GM18909 (cell line): Measurements from ENCODE around the gene PLCB4.

ENCODE experiments used
- ATAC-seq: cut with Tn5 transposase; IDR thresholded peaks from one replicate; pipeline ENCODE4 v1.9.1; 2021; ENCODE audit warnings: mild to moderate bottlenecking; ENCODE audit not compliant: unreplicated experiment, poor library complexity

The PLCB4 gene

DNA sequence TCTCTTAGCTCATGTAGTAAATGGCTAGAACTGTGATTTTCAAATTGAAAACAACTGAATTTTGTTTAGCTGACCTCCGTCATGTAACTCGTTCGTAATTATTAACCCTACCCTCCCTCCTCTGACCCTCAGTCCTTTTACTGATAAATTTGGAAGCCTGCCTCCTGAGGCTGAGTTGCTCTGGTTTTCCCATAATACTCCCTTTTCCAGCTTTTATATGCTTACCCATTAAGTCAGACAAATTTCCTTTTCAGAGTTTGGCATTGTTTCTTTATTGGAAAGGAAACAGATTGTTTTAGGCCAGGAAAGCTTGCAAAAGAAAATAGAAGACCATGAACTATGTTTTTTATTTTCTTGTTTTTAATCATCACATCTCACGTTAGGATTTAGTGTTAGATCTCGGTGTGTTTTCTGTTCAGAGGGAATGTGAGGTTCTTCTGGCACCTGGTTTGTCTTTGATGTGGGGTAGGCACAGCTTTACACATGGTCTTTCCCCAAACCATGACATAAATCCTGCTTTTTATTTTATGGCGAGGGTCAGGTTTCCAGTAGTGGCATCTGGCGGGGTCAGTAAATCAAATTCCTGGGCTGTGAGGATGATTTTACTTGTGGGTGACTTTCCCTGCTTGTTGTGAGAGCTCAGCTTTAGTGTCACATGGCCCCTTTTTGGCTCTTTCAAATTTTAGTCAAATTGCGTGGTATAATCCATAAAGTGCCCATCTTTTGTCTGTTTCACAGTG is 24.5 kb downstream of the PLCB4 start:
- no peak for ATAC-seq

DNA sequence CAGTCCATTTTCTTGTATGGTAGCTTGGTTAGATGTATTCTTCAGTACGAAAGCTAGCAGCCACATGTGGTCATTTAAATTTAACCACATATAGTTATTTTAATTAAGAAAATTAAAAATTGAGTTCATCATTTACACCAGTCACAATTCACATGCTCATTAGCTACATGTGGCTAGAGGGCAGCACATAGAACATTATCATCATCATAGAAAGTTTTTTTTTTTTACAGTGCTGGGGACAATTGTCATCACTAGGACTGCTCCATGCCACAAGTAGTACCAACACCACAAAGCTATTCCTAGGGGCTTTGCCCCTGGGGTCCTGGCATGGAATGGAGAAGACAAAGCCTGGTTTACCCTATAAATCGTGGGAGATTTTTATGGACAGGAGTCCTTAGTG is 30.5 kb downstream of the PLCB4 start:
- ATAC-seq: no peak

DNA sequence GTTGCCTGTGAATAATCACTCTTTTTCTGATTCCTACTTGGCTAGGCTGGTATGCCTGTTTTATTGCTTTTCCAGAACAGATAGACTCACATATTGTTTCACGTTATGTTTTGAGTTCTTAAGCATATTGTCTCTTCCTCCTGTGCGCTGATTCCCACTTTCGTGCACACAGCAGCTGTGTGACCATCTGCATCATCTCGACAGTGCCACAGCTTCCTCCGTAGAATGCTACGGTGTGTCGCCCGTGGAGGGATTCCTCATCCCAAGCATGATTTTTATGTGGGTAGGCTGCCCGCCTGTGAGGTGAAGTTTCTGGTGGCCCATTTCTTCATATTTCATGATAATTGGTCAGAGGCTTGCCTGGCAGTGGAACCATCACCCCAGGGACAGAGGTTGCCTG is 31.8 kb downstream of the PLCB4 start:
- no peak for ATAC-seq

DNA sequence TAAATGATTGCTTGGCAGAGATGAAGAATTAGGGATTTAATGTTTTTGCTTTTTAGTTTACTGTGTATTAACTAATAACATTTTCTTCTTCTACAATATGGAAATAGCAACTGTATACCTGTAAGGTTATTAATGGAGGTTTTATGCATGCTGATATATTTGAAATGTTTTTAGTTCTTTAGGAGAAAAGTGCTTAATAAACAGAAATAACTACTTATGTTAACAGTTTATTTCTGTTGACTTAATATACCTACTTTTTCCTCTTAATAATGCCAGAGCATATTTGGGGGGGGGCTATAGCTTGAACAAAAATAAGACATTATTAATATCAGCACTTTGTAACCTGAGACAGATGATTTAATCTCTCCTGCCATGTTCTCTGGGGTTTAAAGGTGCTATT is 33.6 kb downstream of the PLCB4 start:
- no peak for ATAC-seq

DNA sequence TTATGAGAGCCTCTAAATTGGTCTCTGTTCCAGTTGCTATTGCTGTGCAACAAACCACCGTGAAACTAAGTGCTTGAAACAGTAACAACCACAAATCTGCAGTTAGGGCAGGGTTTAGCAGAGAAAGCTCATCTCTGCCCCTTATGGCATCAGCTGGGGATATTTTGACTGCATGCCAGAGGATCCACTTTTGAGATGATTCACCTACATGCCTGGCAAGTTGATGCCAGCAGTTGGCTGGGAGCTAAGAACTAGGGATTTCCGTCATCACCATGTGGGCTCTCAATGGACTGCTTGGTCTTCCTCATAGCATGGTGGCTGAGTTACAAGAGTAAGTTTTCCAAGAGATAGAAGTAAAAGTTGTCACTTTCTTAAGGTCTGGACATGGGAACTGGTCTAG is 35.1 kb downstream of the PLCB4 start:
- no peak for ATAC-seq

DNA sequence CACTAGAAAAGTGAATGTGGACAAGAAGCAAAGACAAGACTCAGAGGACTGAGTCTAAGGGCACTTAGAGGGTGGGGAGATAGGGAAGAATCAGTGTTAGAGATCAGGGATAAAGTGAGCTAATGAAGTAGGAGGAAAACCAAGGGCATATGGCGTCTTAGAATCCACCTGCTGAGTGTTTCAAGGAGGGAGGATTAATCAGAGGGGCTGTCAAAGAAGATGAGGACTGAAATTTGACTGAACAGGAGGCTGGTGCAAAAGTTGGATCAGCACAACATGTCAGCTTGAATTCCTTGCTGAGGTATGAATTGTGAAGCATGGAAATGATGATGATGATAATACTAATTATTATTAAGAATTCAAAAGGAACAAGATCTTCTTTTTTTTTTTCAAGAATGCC is 39.4 kb downstream of the PLCB4 start:
- ATAC-seq: no peak

DNA sequence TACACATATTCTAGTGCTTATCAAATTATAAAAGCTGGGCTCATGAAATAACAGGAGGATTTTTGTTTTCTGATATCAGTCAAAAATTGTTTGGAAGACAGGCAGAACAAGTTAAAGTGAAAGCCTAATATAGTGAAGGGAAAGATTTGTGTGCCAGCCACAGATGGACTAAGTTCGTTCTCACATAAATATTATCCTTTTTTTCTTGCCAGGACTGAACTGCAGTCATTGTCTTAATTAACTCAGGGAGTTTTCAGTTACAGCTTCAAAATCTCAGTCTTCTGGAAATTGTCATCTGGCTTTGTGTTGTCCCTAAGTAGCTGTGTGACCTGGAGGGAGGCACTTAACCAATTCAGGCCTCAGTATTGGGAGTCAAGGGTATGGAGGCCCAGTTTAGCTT is 40.7 kb downstream of the PLCB4 start:
- ATAC-seq: no peak

DNA sequence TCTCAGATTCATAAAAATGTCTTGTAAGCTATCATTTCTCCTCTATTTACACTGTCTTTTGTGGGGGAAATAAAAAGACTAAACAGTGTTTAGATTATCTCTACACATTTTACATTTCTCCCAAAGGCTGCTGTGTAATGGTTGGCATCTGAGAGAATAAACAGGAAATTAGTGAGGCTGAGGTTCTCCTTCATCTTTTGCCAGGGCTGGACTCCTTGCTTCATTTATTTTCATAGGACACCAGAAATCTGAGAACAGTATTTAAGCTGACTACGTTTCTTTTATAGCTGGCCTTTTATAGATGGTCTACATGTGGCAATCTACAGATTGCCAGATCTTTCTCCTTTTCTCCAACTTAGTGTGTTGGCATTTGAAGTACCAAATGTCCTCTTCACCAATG is 41.5 kb downstream of the PLCB4 start:
- no peak for ATAC-seq

DNA sequence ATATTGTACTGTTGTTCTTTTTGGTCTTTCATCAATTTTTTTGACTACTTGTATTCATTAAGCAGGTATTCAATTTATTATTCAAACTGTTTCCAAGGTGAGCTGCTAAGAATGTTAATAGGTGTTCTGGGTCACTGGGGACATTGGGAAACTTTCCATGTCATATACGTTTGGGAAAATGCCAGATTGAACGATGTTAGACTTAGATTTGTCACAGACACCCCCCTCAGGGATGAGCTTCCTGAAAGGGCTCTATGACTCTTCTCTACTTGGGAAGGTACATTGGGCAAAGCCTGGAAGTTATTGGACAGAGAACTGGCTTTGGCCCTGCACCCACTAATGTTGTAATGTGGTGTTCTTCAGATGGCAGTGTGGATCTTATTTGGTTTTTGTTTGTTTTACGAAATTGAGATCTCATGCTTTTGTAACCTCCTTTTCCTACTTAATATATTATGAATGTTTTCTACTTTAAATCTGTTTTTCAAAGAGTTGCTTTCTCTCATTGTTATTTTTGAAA is 42.1 kb downstream of the PLCB4 start:
- ATAC-seq: no peak

DNA sequence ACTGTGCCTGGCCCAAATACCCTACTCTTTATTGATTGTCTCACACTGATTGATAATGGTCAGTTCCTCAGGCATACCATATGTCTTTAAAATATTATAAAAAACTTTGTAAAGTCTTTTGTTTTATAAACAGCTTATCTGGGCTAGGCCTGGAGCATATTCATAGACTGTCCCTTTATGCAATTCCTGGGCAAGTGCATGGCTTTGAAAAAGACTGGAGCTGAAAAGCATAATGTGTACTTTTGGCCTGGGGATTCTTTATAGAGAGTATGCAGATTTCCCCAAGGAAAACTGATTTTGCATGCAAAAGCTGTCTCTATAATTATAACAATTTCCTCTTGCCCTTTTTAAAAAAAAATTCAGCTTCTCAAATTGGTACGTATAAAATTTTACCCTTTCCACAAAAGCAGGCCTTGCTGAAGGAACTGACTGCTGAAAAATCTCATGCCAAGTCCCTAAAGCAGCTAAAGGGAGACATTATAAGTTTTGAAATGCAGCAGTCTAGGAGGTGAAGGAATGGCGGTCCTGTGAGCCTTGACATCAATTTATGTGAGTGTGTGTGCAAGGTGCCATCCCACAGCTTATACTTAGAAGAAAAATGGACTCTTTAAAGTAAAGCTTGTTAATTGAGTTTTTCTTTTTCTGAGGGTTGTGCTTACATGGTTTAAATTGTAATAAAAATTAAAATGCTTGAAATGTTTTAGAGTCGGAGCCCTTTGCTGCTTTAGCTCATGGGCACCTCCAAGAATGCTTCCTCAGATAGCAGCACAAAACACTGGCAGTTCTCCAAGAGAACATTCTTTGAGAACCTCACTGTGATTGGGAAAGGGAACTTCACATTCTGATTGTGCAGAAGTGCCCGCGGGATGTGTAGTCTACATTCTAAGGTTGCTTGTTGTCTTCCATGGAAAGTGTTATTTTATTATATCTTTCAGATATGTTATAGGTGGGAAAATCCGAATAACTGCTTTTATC is 43.9 kb downstream of the PLCB4 start:
- no peak for ATAC-seq

DNA sequence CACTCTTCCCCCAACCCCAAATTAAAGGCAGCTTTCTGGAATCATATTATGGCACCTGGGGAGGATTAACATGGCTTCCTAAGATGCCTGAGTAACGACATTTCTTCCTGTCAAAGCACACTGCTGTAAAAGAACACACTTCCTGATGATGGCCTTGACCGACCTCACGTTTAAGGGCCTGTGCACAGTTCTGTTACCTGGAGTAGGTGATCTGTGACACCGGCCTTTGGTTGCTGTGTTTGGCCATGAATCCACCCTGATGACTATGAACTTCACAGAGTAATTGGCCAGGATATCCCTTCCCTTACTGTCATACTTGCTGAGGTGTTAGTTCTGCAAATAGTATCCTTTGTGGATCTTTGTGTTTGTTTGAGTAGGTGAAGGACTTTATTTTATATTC is 45.8 kb downstream of the PLCB4 start:
- no peak for ATAC-seq

DNA sequence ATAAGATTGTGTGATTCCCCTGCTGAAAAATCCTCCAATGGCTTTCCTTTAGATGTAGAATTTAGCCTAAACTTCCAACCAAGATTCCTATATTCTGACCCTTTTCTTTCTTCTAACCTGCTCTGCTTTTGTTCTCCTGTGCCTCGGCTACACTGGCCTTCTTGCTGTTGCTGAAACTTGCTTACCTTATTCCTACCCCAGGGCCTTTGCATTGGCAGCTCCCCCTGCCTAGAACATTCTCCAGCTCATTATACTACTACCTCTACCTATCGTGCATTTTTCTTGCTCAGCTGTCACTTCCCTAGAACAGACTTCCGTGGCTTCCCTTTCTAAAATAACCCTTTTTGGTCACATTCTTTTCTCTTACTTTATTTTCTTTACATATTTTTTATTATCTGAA is 48.7 kb downstream of the PLCB4 start:
- ATAC-seq: no peak

DNA sequence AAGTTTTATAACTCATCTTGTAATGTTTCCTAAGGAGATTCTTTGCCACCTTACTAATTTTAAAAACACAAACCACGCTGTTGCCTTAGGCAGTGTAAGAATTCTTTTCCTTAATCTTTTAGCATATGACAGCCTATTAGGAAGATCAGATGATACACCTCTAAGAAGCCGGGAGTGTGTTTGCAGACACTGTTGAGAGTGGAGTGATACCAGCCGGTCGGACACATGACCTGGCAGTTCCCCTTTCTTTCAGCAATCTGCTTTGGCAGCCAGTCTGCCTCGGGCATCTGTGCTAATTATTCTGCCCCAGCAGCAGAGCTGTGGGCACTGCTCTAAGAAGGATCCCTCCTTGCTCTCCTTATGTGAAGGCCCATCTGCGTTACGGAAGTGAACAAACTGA is 50.9 kb downstream of the PLCB4 start:
- no peak for ATAC-seq

DNA sequence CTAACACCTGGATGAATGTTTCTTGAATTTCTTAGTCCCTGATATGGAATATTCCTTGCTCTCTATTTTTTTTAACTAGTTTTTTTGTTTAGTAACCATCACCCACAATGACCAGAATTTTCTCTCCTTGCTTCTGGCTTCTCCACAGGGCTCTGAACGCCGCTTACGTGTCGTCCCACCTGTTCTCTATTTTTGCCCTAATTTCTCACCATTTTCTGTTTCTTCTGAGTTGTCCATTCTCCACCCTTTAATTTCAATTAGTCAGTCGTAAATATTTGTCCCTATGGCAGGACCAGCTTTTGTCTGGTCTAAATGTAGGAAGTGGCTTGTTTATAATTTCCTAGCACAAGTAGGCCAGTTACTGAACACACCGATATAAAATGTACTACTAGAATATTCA is 52.3 kb downstream of the PLCB4 start:
- no peak for ATAC-seq

DNA sequence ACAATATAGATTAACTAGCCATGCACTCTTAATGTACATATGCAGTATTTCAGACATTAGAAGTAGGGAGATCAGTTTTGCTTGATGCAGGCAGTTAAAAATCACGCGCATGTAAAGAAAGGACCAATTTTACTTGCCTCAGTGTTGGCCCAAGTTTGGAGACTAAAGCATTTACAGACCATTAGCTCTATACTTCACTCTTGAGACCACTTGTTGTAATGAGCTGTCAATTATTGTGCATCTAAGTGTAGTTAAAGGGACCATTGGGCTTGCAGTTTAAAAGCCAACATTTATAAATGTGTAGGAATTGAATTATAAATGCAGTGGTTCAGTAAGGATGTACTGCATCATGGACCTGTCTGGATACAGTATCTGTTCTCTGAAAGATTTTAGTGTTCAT is 53.7 kb downstream of the PLCB4 start:
- no peak for ATAC-seq

DNA sequence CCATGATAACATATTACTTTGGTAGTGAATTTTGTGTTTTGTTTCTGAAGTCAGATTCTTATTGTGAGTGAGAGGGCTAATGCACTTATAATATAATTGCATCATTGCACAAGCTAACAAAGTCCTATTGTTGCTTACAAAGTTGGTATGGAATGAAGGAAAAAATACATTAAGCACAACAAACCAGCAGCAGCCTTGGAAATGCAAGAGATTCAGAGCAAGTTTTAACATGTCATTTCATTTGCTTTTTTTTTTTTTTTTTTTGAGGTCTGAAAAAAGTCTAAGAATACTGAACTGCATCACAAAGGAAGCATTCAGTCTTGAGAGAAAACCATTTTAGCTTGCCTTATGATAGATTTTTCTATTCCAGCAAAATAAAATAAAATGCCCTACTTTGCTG is 57.6 kb downstream of the PLCB4 start:
- no peak for ATAC-seq

DNA sequence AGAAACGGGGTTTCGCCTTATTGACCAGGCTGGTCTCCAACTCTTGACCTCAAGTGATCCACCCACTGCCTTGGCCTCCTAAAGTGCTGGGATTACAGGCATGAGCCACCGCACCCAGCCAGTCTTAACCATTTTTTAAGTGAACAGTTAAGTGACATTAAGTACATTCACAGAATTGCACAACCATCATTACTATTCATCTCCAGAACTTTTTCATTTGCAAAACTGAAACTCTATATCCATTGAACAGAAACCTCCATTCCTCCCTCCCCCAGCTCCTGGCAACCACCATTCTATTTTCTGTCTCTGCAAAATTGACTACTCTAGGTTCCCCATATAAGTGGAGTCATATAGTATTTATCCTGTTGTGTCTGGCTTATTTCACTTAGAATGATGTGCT is 59.7 kb downstream of the PLCB4 start:
- ATAC-seq: no peak

DNA sequence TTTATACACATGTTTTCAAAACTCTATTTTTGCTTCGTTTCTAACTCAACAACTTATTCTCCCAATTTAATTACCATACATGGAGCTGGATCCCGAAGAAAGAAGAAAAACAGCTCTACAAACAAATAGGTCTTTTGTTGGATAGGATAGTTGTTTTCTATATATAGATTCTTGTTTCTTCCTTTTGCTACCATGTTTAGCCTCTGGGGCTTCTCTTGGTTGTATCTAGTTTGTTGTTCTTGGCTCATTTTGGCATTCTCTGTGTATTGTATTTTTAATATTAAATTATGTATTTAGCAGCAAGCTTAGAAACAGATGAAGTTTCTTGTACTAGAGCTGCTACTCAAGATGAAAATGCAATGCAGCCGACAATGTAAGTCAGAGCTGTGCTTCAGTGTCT is 60.9 kb downstream of the PLCB4 start:
- ATAC-seq: no peak

DNA sequence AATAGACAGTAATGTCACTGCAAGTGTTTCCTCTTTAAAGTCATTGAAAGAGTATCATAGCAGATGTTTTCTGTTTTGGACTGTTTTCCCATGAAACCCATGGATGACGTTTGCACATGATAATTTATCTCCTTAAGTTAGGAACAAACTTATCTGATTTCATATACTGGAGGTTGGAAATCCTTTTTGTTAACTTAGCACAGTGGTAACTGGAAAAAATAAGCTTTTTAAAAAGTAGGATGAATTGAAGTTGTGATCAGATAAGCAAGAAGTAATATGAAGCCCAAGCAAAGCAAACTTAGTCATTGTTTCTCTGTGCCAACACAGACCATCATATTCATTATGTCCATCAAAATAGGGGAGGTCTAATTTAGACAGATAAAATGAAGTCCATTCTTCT is 61.6 kb downstream of the PLCB4 start:
- ATAC-seq: no peak

DNA sequence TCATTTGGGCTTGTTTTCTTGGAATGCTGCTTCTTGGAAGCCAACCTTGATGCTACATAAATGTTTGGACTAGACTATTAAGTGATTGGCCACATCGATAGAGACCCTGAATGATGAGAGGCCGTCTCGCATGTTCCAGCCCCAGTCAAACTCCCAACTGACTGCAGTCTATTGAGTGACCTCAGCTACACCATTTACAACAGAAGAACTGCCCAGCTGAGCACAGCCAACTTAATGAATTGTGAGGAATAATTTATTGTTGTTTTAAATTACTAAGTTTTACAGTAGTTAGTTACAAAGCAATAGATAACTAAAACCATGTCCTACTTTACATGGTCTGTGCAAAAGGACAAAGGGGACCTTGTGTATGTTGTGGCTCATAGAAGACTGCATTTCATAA is 63.0 kb downstream of the PLCB4 start:
- no peak for ATAC-seq

DNA sequence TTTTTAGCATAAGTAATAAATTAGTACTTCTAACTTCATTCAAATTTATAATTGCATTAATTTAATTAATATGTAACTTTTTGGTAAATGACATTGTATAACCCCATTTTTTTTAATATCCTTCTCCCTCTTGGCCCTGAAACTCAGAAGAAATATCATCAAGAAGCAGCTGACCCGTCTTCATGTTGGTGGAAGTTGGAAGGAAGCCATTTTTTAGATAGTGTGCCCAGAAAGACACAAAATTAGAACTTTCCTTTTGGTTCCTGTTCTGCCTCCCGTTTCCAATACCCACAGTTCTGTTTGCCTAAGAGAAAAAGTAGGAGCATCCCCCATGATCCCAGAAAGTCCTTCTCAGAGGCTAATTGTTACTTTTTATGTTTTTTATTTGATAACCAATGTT is 65.5 kb downstream of the PLCB4 start:
- no peak for ATAC-seq
